Right lobe of liver (tissue), 4 donors: ENCODE results near the gene HYAL1.

Experiments
- CTCF ChIP-seq, 4 donors: fragments of 200-600 bp in 3 of 4; fragments of 450-650 bp in 1 of 4; IDR thresholded peaks; one replicate each; pipeline versions ENCODE4 v1.5.1 to v1.8.0; 2016 to 2022; ENCODE audit warnings: antibody characterized with exemption in 4 of 4, mild to moderate bottlenecking in 2 of 4
- POLR2A ChIP-seq: fragments of 450-650 bp; IDR thresholded peaks from one replicate; pipeline ENCODE4 v1.6.1; 2017; ENCODE audit warnings: antibody characterized with exemption, mild to moderate bottlenecking
- donor health status: DM: no; HTN: no; CAD: no.
- donor health status: DM: no; HTN: no; CAD: no.
- donor health status: DM: no; HTN: yes; CAD: no.

GRCh38 chr3:50319181-50319893 is 16.0 kb upstream of the HYAL1 start:
- no peak for TF ChIP-seq CTCF (IDR thresholded peaks at IDR 0.05)
- TF ChIP-seq POLR2A: no peak
